SU-DHL-6 (cell line): ENCODE data around the gene ALS2CL.

Experiments
- H2AFZ ChIP-seq: fragments of 200-600 bp; sonication (generic); 2 replicates; pipeline ENCODE4 v1.6.1; 2014; ENCODE audit warnings: low read depth, mild to moderate bottlenecking, moderate library complexity, mixed read lengths, antibody characterized with exemption, low read length; ENCODE audit not compliant: severe bottlenecking
- H3F3A ChIP-seq: fragments of 200-600 bp; shearing (Covaris generic); 2 replicates; pipeline ENCODE4 v1.6.0; 2016; ENCODE audit warnings: antibody characterized with exemption, mild to moderate bottlenecking; ENCODE audit not compliant: insufficient read depth
- H3K27ac ChIP-seq: fragments of 200-600 bp; sonication (generic); 2 replicates; pipeline ENCODE4 v1.5.1; 2016; ENCODE audit warnings: low read depth, mild to moderate bottlenecking, low read length, moderate library complexity, mixed read lengths
- H3K27me3 ChIP-seq: fragments of 200-600 bp; sonication (generic), shearing (Covaris generic); 2 replicates; pipeline ENCODE4 v1.6.0; 2014; ENCODE audit warnings: mild to moderate bottlenecking, low read length
- H3K36me3 ChIP-seq: fragments of 200-600 bp; sonication (generic); 2 replicates; pipeline ENCODE4 v1.6.1; 2014; ENCODE audit warnings: mild to moderate bottlenecking, low read length, mixed read lengths
- H3K4me2 ChIP-seq: fragments of 300-600, 200-600 bp; shearing (Covaris generic), sonication (generic); 2 replicates; pipeline ENCODE4 v1.6.0; 2014; ENCODE audit warnings: low read length, low read depth, mild to moderate bottlenecking; ENCODE audit not compliant: poor library complexity, severe bottlenecking
- H3K4me3 ChIP-seq: fragments of 200-600 bp; sonication (generic); 2 replicates; pipeline ENCODE4 v1.5.1; 2014; ENCODE audit warnings: antibody characterized with exemption, low read length, mild to moderate bottlenecking, mixed read lengths; ENCODE audit not compliant: insufficient read depth, poor library complexity, severe bottlenecking
- H3K79me2 ChIP-seq: fragments of 200-600 bp; sonication (generic); 2 replicates; pipeline ENCODE4 v1.6.1; 2014; ENCODE audit warnings: mild to moderate bottlenecking, low read length, moderate library complexity; ENCODE audit not compliant: insufficient read depth
- H3K9ac ChIP-seq: fragments of 200-600 bp; sonication (generic); 2 replicates; pipeline ENCODE4 v1.7.0; 2014; ENCODE audit warnings: mild to moderate bottlenecking, low read length
- H3K9me2 ChIP-seq: fragments of 200-600 bp; sonication (generic); replicated peaks from 2 replicates; pipeline ENCODE4 v1.6.1; 2014; ENCODE audit warnings: low read length; ENCODE audit not compliant: insufficient read depth
- H3K9me3 ChIP-seq: fragments of 200-600 bp; sonication (generic); 2 replicates; pipeline ENCODE4 v1.6.1; 2014; ENCODE audit warnings: low read length, mixed read lengths; ENCODE audit not compliant: insufficient read depth
- H4K20me1 ChIP-seq: fragments of 200-600 bp; sonication (generic); 2 replicates; pipeline ENCODE4 v1.6.1; 2014; ENCODE audit warnings: low read depth, mild to moderate bottlenecking, antibody characterized with exemption, low read length, moderate library complexity, mixed read lengths
- EZH2phosphoT487 ChIP-seq: fragments of 200-600 bp; sonication (generic), shearing (Covaris generic); conservative IDR thresholded peaks from 2 replicates; pipeline ENCODE4 v1.6.1; 2018; ENCODE audit warnings: mild to moderate bottlenecking, antibody characterized with exemption, low read length, moderate library complexity, mixed read lengths
- TF ChIP-seq, protein P1 (sequence below): fragments of 200-600 bp; sonication (generic); IDR thresholded peaks from one replicate; pipeline ENCODE4 v1.5.1; 2017; ENCODE audit warnings: antibody characterized with exemption, mild to moderate bottlenecking, low read length, moderate library complexity; ENCODE audit not compliant: insufficient read depth, poor library complexity, severe bottlenecking

The ALS2CL gene

DNA sequence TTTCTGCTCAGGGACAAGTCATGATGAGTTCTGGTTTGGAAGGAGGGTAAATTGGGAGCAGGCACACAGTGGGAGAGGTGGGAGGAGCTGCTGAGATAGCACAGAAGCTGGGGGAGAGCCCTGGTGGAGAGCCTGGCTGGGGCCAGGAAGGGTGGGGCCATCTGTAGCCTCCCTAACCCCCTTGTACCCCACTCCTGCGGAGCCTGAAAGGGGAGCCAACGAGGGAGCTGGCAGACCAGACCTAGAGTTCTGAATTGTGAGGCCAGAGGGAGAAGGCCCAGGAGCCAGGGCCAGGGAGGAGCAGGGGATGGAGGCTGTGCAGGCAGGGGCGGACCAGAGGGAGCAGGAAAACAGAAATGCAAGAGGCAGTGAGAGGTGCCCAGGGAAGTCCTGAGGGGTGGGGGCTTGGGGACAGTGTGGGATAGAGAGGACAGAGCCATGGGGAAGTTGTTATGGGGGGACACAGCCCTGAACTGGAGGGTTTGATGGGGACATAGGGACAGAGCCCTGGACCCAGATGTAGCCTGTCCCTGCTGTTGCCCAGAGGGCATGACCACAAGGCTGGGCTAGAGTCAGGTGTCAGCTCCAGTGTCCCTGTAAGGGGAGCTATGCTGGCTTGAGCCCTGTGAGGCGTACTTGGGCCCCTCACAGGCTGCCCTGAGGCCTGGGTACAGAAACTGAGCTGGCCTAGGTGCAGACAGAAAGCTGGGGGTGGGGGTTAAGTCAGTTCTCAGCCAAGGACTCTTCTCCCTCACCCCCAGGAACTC is 8.9 kb upstream of the ALS2CL start:
- Histone ChIP-seq H3K4me2 (no peak overlapping the region), H3K79me2 (no peaks in the 10 kb centered on the region), H3K27me3 (no peaks in the 10 kb centered on the region), H3K36me3 (no peaks in the 10 kb centered on the region), H3F3A (no peaks in the 10 kb centered on the region), H3K4me3 (no peak overlapping the region), H3K9me3 (no peaks in the 10 kb centered on the region), H2AFZ (no peak overlapping the region), H3K27ac (no peak overlapping the region), H3K9ac (no peak overlapping the region), H4K20me1 (no peaks in the 10 kb centered on the region), H3K9me2 (no peaks in the 10 kb centered on the region)
- TF ChIP-seq EZH2phosphoT487, result no peak
- TF ChIP-seq, protein P1, sequence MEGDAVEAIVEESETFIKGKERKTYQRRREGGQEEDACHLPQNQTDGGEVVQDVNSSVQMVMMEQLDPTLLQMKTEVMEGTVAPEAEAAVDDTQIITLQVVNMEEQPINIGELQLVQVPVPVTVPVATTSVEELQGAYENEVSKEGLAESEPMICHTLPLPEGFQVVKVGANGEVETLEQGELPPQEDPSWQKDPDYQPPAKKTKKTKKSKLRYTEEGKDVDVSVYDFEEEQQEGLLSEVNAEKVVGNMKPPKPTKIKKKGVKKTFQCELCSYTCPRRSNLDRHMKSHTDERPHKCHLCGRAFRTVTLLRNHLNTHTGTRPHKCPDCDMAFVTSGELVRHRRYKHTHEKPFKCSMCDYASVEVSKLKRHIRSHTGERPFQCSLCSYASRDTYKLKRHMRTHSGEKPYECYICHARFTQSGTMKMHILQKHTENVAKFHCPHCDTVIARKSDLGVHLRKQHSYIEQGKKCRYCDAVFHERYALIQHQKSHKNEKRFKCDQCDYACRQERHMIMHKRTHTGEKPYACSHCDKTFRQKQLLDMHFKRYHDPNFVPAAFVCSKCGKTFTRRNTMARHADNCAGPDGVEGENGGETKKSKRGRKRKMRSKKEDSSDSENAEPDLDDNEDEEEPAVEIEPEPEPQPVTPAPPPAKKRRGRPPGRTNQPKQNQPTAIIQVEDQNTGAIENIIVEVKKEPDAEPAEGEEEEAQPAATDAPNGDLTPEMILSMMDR, result no peak

DNA sequence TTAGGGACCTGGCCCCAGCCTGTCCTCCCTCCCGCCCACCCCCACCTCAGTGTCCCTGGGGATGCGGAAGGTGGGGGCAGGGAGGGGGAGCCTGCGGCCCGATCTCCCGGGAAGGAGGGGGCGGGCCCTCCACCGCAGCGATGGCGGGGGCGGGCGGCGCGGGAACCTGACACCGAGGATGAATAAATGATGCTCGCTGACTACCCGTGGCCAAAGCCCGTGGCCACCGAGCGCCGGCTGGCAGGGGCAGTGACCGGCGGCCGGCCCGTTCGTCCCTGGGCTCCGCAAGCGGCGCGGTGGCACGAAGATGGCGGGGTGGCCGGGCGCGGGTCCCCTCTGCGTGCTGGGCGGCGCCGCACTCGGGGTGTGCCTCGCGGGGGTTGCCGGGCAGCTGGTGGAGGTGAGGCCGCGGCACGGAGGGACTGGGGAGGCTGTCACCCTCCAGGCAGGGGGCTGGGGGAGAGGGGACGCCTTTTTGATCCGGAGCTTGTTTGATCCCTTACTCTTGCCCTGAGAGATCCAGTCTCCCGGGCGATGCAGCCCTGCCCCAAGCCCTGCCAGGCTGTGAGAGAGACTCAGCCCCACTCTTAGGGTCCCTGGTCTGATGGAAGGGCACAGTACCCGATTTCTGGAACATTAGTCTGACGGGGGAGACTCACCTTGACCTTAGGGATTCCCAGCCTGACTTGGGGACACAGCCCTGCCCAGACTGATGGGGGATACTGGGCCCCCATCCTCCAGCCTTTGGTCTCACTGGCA is 7.9 kb upstream of the ALS2CL start, which contains the start of gene TMIE:
Gene TMIE, plus strand, starts transcription at position 212 of the 759 bp plus-strand sequence. Its CDS starts 96 bp downstream, at position 308.
- Histone ChIP-seq H2AFZ (no peak within 1 kb of the TSS), H3K4me2 (no peak within 1 kb of the TSS), H3K9me2 (no peaks in the 10 kb centered on the region), H3K79me2 (no peaks in the 10 kb centered on the region), H3F3A (no peaks in the 10 kb centered on the region), H3K9ac (no peak within 1 kb of the TSS), H3K27me3 (no peaks in the 10 kb centered on the region), H3K4me3 (no peak within 1 kb of the TSS), H3K27ac (no peak within 1 kb of the TSS), H4K20me1 (no peaks in the 10 kb centered on the region), H3K9me3 (no peaks in the 10 kb centered on the region), H3K36me3 (no peaks in the 10 kb centered on the region)
- TF ChIP-seq EZH2phosphoT487, result no peak
- TF ChIP-seq, protein P1, result no peak

- Histone ChIP-seq H3K27ac (no peak overlapping the region), H3K9ac (no peak overlapping the region), H3K27me3 (no peaks in the 10 kb centered on the region), H2AFZ (no peak overlapping the region), H3F3A (no peaks in the 10 kb centered on the region), H4K20me1 (no peaks in the 10 kb centered on the region), H3K4me3 (no peak overlapping the region), H3K36me3 (no peaks in the 10 kb centered on the region), H3K9me3 (no peaks in the 10 kb centered on the region), H3K4me2 (no peak overlapping the region), H3K79me2 (no peaks in the 10 kb centered on the region), H3K9me2 (no peaks in the 10 kb centered on the region)
- TF ChIP-seq, protein P1, result no peak
- no peak for TF ChIP-seq EZH2phosphoT487
Observed at GRCh38 chr3:46700772-46701171, 7.3 kb upstream of the ALS2CL start.
